Sigmoid colon (tissue), 7 donors: ENCODE results near the gene CD200R1. TPM values are rescaled to one million over a fixed set of nuclear protein-coding genes. Genes with fewer than 3 reads are reported as not detected.

Experiments used
- DNase-seq: peaks from one replicate; pipeline ENCODE4 v3.0.0-alpha.2; 2019
- H3K27ac ChIP-seq, 4 donors: fragments of 200-600 bp; sonication (generic); one replicate each; pipeline ENCODE4 v1.5.1; 2016 to 2019; ENCODE audit warnings: mild to moderate bottlenecking in 1 of 4
- H3K27me3 ChIP-seq, 3 donors: fragments of 200-600 bp; sonication (generic); one replicate each; pipeline ENCODE4 v1.5.1; 2019; ENCODE audit warnings: mild to moderate bottlenecking in 1 of 3
- H3K36me3 ChIP-seq, 4 donors: fragments of 200-600 bp; sonication (generic); one replicate each; pipeline ENCODE4 v1.5.1; 2016 to 2019
- H3K4me1 ChIP-seq, 4 donors: fragments of 200-600 bp; sonication (generic); one replicate each; pipeline ENCODE4 v1.5.1; 2017 to 2019
- H3K4me3 ChIP-seq, 4 donors: fragments of 200-600 bp; sonication (generic); one replicate each; pipeline ENCODE4 v1.5.1; 2017 to 2019; ENCODE audit warnings: mild to moderate bottlenecking in 2 of 4, moderate library complexity in 1 of 4
- H3K9me3 ChIP-seq, 4 donors: fragments of 200-600 bp in 3 of 4; sonication (generic) in 3 of 4; one replicate each; pipeline versions ENCODE4 v1.5.1 to v1.6.1; 2013 to 2019
- EP300 ChIP-seq, 4 donors: sonication (generic); formaldehyde crosslinking; IDR thresholded peaks; one replicate each; pipeline ENCODE4 v1.6.1; 2017; ENCODE audit warnings: antibody characterized with exemption in 4 of 4
- POLR2A ChIP-seq, 2 donors: fragments of 450-650 bp; IDR thresholded peaks; one replicate each; pipeline ENCODE4 v1.6.1; 2016; ENCODE audit warnings: antibody characterized with exemption in 2 of 2, mild to moderate bottlenecking in 2 of 2, moderate library complexity in 2 of 2
- POLR2AphosphoS5 ChIP-seq, 4 donors: sonication (generic); formaldehyde crosslinking; IDR thresholded peaks; one replicate each; pipeline ENCODE4 v1.6.1; 2017; ENCODE audit warnings: antibody characterized with exemption in 4 of 4
- WGBS, 2 donors: extraction: QIAGEN DNeasy Blood & Tissue Kit; methylation state at CpG; one replicate each; pipeline ENCODE4 v1.1.7; 2013; 5-methylcytosine and 5-hydroxymethylcytosine counted together
- intact Hi-C: fragments of 100-400 bp; cut with DNase I; formaldehyde crosslinking; loops from one replicate; pipeline ENCODE4 v1.15.1; 2023
- polyA plus RNA-seq, 3 donors: library from polyadenylated mRNA; stranded (reverse); fragments of 200-250 nt; gene quantifications; one replicate each; pipeline ENCODE4 v1.2.3, GENCODE V29; 2013
- total RNA-seq, 4 donors: library from RNA; depleted of rRNA; stranded (reverse); fragments of >200 nt; gene quantifications; one replicate each; pipeline ENCODE4 v1.1.0, GENCODE V29; 2016
- TF ChIP-seq, protein P1 (sequence below), 4 experiments: fragments of 450-650 bp in 3 of 4; fragments of 200-600 bp in 1 of 4; IDR thresholded peaks; one replicate each; pipeline ENCODE4 v1.5.1; 2016 to 2019; ENCODE audit warnings: antibody characterized with exemption in 4 of 4, mild to moderate bottlenecking in 3 of 4, moderate library complexity in 2 of 4
- donor health status: healthy with polysubstance abuse.
- donor health status: Bipolar disorder and iron deficiency.
- donor health status: healthy.

Gene CD200R1
- total and polyA plus RNA-seq, 7 donors: 0.60 to 5.0 (median 1.1) TPM; not detected in 1

DNA sequence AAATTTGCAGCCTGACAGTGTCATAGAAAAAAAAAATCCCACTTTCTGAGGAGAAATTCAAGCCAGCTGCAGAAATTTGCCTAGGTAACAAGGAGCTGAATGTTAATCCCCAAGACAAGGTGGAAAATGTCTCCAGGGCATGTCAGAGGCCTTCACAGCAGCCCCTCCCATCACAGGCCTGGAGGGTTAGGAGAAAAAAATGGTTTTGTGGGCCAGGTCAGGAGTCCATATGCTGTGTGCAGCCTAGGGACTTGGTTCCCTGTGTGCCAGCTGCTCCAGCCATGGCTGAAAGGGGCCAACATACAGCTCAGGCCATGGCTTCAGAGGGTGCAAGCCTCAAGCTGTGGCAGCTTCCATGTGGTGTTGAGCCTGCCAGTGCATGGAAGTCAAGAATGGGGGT lies 11.2 kb downstream of the CD200R1 start:
- Histone ChIP-seq H3K36me3 (no peaks in the 10 kb centered on the region), H3K27me3 (no peaks in the 10 kb centered on the region), H3K27ac (no peak overlapping the region), H3K4me3 (no peak overlapping the region), H3K4me1 (no peaks in the 10 kb centered on the region), H3K9me3 (peaks cover 0 to 3% (median 0%) of the 10 kb centered on the region in 4 donors)
- TF ChIP-seq POLR2A (IDR thresholded peaks at IDR 0.05) (no peak), EP300 (IDR thresholded peaks at IDR 0.05) (no peak), POLR2AphosphoS5 (IDR thresholded peaks at IDR 0.05) (no peak)
- TF ChIP-seq, protein P1, sequence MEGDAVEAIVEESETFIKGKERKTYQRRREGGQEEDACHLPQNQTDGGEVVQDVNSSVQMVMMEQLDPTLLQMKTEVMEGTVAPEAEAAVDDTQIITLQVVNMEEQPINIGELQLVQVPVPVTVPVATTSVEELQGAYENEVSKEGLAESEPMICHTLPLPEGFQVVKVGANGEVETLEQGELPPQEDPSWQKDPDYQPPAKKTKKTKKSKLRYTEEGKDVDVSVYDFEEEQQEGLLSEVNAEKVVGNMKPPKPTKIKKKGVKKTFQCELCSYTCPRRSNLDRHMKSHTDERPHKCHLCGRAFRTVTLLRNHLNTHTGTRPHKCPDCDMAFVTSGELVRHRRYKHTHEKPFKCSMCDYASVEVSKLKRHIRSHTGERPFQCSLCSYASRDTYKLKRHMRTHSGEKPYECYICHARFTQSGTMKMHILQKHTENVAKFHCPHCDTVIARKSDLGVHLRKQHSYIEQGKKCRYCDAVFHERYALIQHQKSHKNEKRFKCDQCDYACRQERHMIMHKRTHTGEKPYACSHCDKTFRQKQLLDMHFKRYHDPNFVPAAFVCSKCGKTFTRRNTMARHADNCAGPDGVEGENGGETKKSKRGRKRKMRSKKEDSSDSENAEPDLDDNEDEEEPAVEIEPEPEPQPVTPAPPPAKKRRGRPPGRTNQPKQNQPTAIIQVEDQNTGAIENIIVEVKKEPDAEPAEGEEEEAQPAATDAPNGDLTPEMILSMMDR (IDR thresholded peaks at IDR 0.05): no peak
- intact Hi-C loops: no loop called here
- no peak for DNase-seq

- 47 to 61% methylated on average over 6 of the region's 6 CpGs for WGBS, 2 donors
- Histone ChIP-seq H3K27me3 (no peaks in the 10 kb centered on the region), H3K27ac (no peak overlapping the region), H3K4me1 (no peaks in the 10 kb centered on the region), H3K9me3 (peaks cover 0 to 3% (median 0%) of the 10 kb centered on the region in 4 donors), H3K36me3 (no peaks in the 10 kb centered on the region), H3K4me3 (no peak overlapping the region)
- intact Hi-C loops: no loop called here
- no peak for TF ChIP-seq EP300 (IDR thresholded peaks at IDR 0.05)
- TF ChIP-seq POLR2AphosphoS5 (IDR thresholded peaks at IDR 0.05): no peak
- no peak for TF ChIP-seq POLR2A (IDR thresholded peaks at IDR 0.05)
- TF ChIP-seq, protein P1 (IDR thresholded peaks at IDR 0.05): no peak
- no peak for DNase-seq
Observed at GRCh38 chr3:112958811-112959560, 15.9 kb downstream of the CD200R1 start.

- no peak for TF ChIP-seq POLR2AphosphoS5 (IDR thresholded peaks at IDR 0.05)
- no peak for TF ChIP-seq POLR2A (IDR thresholded peaks at IDR 0.05)
- TF ChIP-seq EP300 (IDR thresholded peaks at IDR 0.05): no peak
- TF ChIP-seq, protein P1 (IDR thresholded peaks at IDR 0.05): no peak
- intact Hi-C loops: no loop called here
- Histone ChIP-seq H3K36me3 (no peaks in the 10 kb centered on the region), H3K9me3 (no peaks in the 10 kb centered on the region), H3K4me1 (no peaks in the 10 kb centered on the region), H3K27ac (no peak overlapping the region), H3K27me3 (no peaks in the 10 kb centered on the region), H3K4me3 (no peak overlapping the region)
- DNase-seq: no peak
Observed at GRCh38 chr3:112956351-112956750, 18.6 kb downstream of the CD200R1 start.

DNA sequence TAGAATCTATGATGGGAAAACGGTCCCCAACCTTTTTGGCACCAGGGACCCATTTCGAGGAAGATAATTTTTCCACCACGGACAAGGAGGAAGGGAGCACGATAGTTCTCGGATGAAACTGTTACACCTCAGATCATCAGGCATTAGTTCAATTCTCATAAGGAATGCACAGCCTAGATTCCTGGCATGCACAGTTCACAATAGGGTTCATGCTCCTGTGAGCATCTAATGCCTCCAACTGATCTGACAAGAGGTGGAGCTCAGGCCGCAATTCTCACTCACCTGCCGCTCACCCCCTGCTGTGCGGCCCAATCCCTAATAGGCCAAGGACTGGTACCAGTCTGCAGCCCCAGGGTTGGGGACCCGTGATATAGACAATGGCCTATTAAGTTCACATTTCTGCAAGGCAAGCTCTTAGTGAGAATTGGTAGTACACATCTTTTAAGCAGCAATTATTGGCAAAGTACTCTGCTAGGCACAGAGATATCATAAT lies 26.5 kb downstream of the CD200R1 start:
- H3K4me1 ChIP-seq: no peaks in the 10 kb centered on the region
- H3K9me3 ChIP-seq: peaks cover 0 to 3% (median 0%) of the 10 kb centered on the region in 4 donors
- intact Hi-C loops: no loop called here
- H3K36me3 ChIP-seq: no peaks in the 10 kb centered on the region
- 79 to 84% methylated on average over 9 of the region's 9 CpGs for WGBS, 2 donors
- TF ChIP-seq EP300 (IDR thresholded peaks at IDR 0.05) (no peak), POLR2AphosphoS5 (IDR thresholded peaks at IDR 0.05) (no peak)
- TF ChIP-seq, protein P1 (IDR thresholded peaks at IDR 0.05): no peak
- no peak overlapping the region for H3K4me3 ChIP-seq
- H3K27ac ChIP-seq: no peak overlapping the region
- no peaks in the 10 kb centered on the region for H3K27me3 ChIP-seq
- DNase-seq: no peak
